HG02970 (cell line): Measurements from ENCODE around the gene PTN.
"Not testable (repeated sequence)": the region's sequence is repeated elsewhere in the genome, so short reads cannot be mapped to it uniquely, and the experiment has no call there.

Experiments used
- ATAC-seq: cut with Tn5 transposase; IDR thresholded peaks from one replicate; pipeline ENCODE4 v1.9.1; 2021; ENCODE audit warnings: mild to moderate bottlenecking, moderate library complexity, moderate number of reproducible peaks; ENCODE audit not compliant: unreplicated experiment, low FRiP score

The PTN gene

GRCh38 chr7:137269240-137269639, 74.3 kb downstream of the PTN start:
- no peak for ATAC-seq

GRCh38 chr7:137268001-137268865, 75.3 kb downstream of the PTN start:
- ATAC-seq = not testable (repeated sequence)

- ATAC-seq = no peak
Observed at GRCh38 chr7:137266764-137267163, 76.8 kb downstream of the PTN start.

GRCh38 chr7:137265480-137265879, 78.1 kb downstream of the PTN start:
- ATAC-seq = not testable (repeated sequence)

GRCh38 chr7:137262599-137262998, 80.9 kb downstream of the PTN start:
- ATAC-seq = no peak

- ATAC-seq = no peak
Observed at GRCh38 chr7:137258552-137258951, 85.0 kb downstream of the PTN start.

- no peak for ATAC-seq
Observed at GRCh38 chr7:137254766-137255165, 88.8 kb downstream of the PTN start.

GRCh38 chr7:137245890-137246289, 97.6 kb downstream of the PTN start:
- no peak for ATAC-seq

GRCh38 chr7:137245186-137245585, 98.3 kb downstream of the PTN start:
- no peak for ATAC-seq

GRCh38 chr7:137243741-137244140, 99.8 kb downstream of the PTN start:
- no peak for ATAC-seq

- no peak for ATAC-seq
Observed at GRCh38 chr7:137242616-137243015, 100.9 kb downstream of the PTN start.

- ATAC-seq = no peak
Observed at GRCh38 chr7:137241655-137242360, 101.7 kb downstream of the PTN start.

- not testable (repeated sequence) for ATAC-seq
Observed at GRCh38 chr7:137239186-137239585, 104.3 kb downstream of the PTN start.

- ATAC-seq = no peak
Observed at GRCh38 chr7:137235434-137235833, 108.1 kb downstream of the PTN start.

- no peak for ATAC-seq
Observed at GRCh38 chr7:137231167-137231566, 112.4 kb downstream of the PTN start.

GRCh38 chr7:137221467-137221866, 122.1 kb downstream of the PTN start:
- no peak for ATAC-seq

- no peak for ATAC-seq
Observed at GRCh38 chr7:137213744-137214143, 129.8 kb downstream of the PTN start.

- ATAC-seq = no peak
Observed at GRCh38 chr7:137209151-137209817, 134.2 kb downstream of the PTN start.

GRCh38 chr7:137206770-137207169, 136.8 kb downstream of the PTN start:
- no peak for ATAC-seq

GRCh38 chr7:137204246-137204645, 139.3 kb downstream of the PTN start:
- no peak for ATAC-seq

GRCh38 chr7:137203351-137203750, 140.2 kb downstream of the PTN start:
- no peak for ATAC-seq
